GM23248 (cell line): Measurements from ENCODE around the gene EHD4.

Experiments used
- EZH2 ChIP-seq: fragments of 200-600 bp; sonication (generic); IDR thresholded peaks from 2 replicates; pipeline ENCODE4 v1.6.1; 2018; ENCODE audit warnings: antibody characterized with exemption, mild to moderate bottlenecking; ENCODE audit not compliant: insufficient read depth, poor library complexity, severe bottlenecking
- EZH2phosphoT487 ChIP-seq: fragments of 200-600 bp; sonication (generic); IDR thresholded peaks from 2 replicates; pipeline ENCODE4 v1.6.1; 2018; ENCODE audit warnings: antibody characterized with exemption, moderate library complexity, mild to moderate bottlenecking, low read depth; ENCODE audit not compliant: insufficient read depth

- no peak for TF ChIP-seq EZH2phosphoT487
- TF ChIP-seq EZH2, result no peak
Measured at GRCh38 chr15:41972253-41973242, at the start of gene EHD4.
